ENCODE data around the gene FBXL13. TPM values are rescaled to one million over a fixed set of nuclear protein-coding genes. Genes with fewer than 3 reads are reported as not detected.
"Not testable (repeated sequence)": the region's sequence is repeated elsewhere in the genome, so short reads cannot be mapped to it uniquely, and the experiment has no call there.

The FBXL13 gene
- total RNA-seq, 4 donors from 2014 or later: 0.52 to 1.7 (median 1.1) TPM

GRCh38 chr7:102982235-102982634, 92.4 kb downstream of the FBXL13 start:
- WGBS: 100% methylated on average over 1 of the region's 1 CpG

GRCh38 chr7:102981451-102981850, 93.1 kb downstream of the FBXL13 start:
- Histone ChIP-seq H3K36me3 (no peaks in the 10 kb centered on the region), H3K9me3 (peaks cover 0 to 9% (median 2%) of the 10 kb centered on the region in 4 donors), H3K4me3 (no peak overlapping the region), H3K4me1 (peaks cover 0 to 5% (median 0%) of the 10 kb centered on the region in 4 donors), H3K27me3 (no peaks in the 10 kb centered on the region), H3K27ac (replicated peaks in 1 of 4) (no peak overlapping the region)
- intact Hi-C loops (cut with DNase I): no loop called here
- TF ChIP-seq EP300 (IDR thresholded peaks at IDR 0.05) (no peak), CTCF (IDR thresholded peaks at IDR 0.05) (no peak), POLR2A (IDR thresholded peaks at IDR 0.05; ENCODE audit: low read depth) (no peak)
- no peak for DNase-seq (ENCODE audit: extremely low spot score)
- WGBS: 96% methylated on average over 2 of the region's 2 CpGs

More at GRCh38 chr7:102982235-102982634, 92.4 kb downstream of the FBXL13 start:
- Histone ChIP-seq H3K4me1 (peaks cover 0 to 5% (median 0%) of the 10 kb centered on the region in 4 donors), H3K27ac (replicated peaks in 1 of 4) (no peak overlapping the region), H3K27me3 (no peaks in the 10 kb centered on the region), H3K9me3 (peaks cover 0 to 9% (median 2%) of the 10 kb centered on the region in 4 donors), H3K4me3 (no peak overlapping the region), H3K36me3 (no peaks in the 10 kb centered on the region)
- TF ChIP-seq POLR2A (IDR thresholded peaks at IDR 0.05; ENCODE audit: low read depth) (no peak), POLR2AphosphoS5 (IDR thresholded peaks at IDR 0.05) (no peak), EP300 (IDR thresholded peaks at IDR 0.05) (no peak), CTCF (IDR thresholded peaks at IDR 0.05) (no peak)
- DNase-seq (ENCODE audit: extremely low spot score): no peak
- intact Hi-C loops (cut with DNase I): no loop called here

GRCh38 chr7:102979670-102980069, 94.9 kb downstream of the FBXL13 start:
- Histone ChIP-seq H3K4me3 (no peak overlapping the region), H3K36me3 (no peaks in the 10 kb centered on the region), H3K27me3 (no peaks in the 10 kb centered on the region), H3K9me3 (peaks cover 0 to 9% (median 2%) of the 10 kb centered on the region in 4 donors), H3K27ac (replicated peaks in 1 of 4) (no peak overlapping the region), H3K4me1 (peaks cover 0 to 5% (median 0%) of the 10 kb centered on the region in 4 donors)
- intact Hi-C loops (cut with DNase I): no loop called here
- TF ChIP-seq CTCF (IDR thresholded peaks at IDR 0.05) (no peak), EP300 (IDR thresholded peaks at IDR 0.05) (no peak), POLR2AphosphoS5 (IDR thresholded peaks at IDR 0.05) (no peak), POLR2A (IDR thresholded peaks at IDR 0.05; ENCODE audit: low read depth) (no peak)
- no peak for DNase-seq (ENCODE audit: extremely low spot score)

- Histone ChIP-seq H3K9me3 (peaks cover 0 to 9% (median 2%) of the 10 kb centered on the region in 4 donors), H3K36me3 (no peaks in the 10 kb centered on the region), H3K27me3 (no peaks in the 10 kb centered on the region), H3K4me1 (peaks cover 0 to 5% (median 0%) of the 10 kb centered on the region in 4 donors), H3K4me3 (no peak overlapping the region), H3K27ac (replicated peaks in 1 of 4) (no peak overlapping the region)
- no peak for DNase-seq (ENCODE audit: extremely low spot score)
- TF ChIP-seq POLR2A (IDR thresholded peaks at IDR 0.05; ENCODE audit: low read depth) (no peak), CTCF (IDR thresholded peaks at IDR 0.05) (no peak), POLR2AphosphoS5 (IDR thresholded peaks at IDR 0.05) (no peak)
- intact Hi-C loops (cut with DNase I): no loop called here
- 51% methylated on average over 6 of the region's 6 CpGs for WGBS
Observed at GRCh38 chr7:102978284-102978683, 96.3 kb downstream of the FBXL13 start.

- H3K4me3 ChIP-seq; H3K27ac ChIP-seq (replicated peaks in 1 of 4); H3K4me1 ChIP-seq; H3K27me3 ChIP-seq; H3K36me3 ChIP-seq; DNase-seq (ENCODE audit: extremely low spot score); intact Hi-C loops (cut with DNase I); H3K9me3 ChIP-seq: not testable (repeated sequence)
- 86% methylated on average over 4 of the region's 4 CpGs for WGBS
Observed at GRCh38 chr7:102977586-102977985, 97.0 kb downstream of the FBXL13 start.
